ENCODE results near the gene SVOP. TPM values are rescaled to one million over a fixed set of nuclear protein-coding genes. Genes with fewer than 3 reads are reported as not detected.
A peak's percentile ranks its signal among the peaks of the same experiment; 100 is the strongest.

The SVOP gene
- polyA plus RNA-seq, 2 of the 4 experiments (the other 2 are of a cell fraction) = not detected

DNA sequence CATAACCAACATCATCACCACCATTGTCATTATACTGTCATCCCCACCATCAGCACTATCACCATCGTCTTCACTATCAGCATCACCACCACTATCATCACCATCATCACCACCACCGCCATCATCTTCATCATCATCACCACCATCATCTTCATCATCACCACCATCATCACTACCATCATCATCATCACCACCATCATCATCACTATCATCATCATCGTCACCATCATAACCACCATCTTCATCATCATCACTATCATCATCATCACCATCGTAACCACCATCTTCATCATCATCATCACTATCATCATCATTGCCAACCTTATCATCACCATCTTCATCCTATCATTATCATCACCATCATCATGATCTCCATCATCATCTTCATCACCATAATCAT lies 39.0 kb downstream of the SVOP start (continued):
- TF ChIP-seq CHD4 (IDR thresholded peaks at IDR 0.05; ENCODE audit: borderline replicate concordance) (no peak), JUN (IDR thresholded peaks at IDR 0.05) (no peak)

DNA sequence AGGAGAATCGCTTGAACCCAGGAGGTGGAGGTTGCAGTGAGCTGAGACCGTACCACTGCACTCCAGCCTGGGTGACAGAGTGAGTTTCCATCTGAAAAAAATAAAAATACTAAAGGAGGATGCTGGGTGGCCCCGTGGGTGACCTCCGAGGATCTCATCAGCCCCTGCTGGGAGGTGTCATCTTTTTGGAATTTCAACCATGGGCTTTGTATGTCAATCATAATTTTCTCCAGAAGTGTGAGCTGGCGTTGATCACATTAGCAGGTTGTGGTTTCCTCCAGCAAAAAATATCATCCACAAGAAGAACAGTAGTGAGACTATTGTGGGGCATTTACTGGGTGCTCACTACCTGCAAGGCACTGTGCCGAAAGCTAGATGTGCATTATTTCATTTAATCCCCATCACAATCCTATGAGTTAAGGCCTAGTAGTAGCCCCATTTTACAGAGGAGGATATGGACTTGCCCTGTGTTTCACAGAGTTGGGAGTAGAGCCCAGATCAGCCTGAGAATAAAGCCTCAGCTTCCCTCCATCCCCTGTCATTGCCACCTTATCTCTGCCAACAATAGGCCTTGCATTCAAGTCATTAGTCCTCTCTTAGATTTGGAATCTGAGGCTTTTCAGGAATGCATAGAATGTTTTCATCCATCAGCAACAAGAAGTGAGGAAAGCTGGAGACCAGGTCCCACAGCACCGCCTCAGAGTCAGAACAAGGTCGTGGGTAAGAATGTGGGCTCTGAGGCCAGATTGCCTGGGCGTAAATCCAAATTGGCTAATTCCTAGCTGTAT lies 39.8 kb downstream of the SVOP start:
- ChIA-PET CTCF (interaction anchor here (0.5 to 1.3 kb wide), 4 partner anchors 9 to 28 kb away, joined by 3 read pairs; no protein-coding TSS in a partner anchor), POLR2A (no interaction called here)
- Histone ChIP-seq H3K4me2 (no peak overlapping the region), H3K9me3 (no peaks in the 10 kb centered on the region), H3K27ac (no peak overlapping the region), H3K4me3 (no peak overlapping the region), H3K4me1 (no peaks in the 10 kb centered on the region)
- TF ChIP-seq SREBF2 (IDR thresholded peaks at IDR 0.05) = no peak
- TF ChIP-seq CBX2 (IDR thresholded peaks at IDR 0.05; ENCODE audit: borderline replicate concordance, low read depth) = no peak
- TF ChIP-seq ZSCAN20 (CRISPR knock-in tag; IDR thresholded peaks at IDR 0.05) = no peak
- no peak for TF ChIP-seq MAZ (IDR thresholded peaks at IDR 0.05; ENCODE audit: borderline replicate concordance, low read depth, low read length)
- no peak for TF ChIP-seq BHLHE40 (IDR thresholded peaks at IDR 0.05; ENCODE audit: low read depth, low read length)
- no peak for TF ChIP-seq EHMT2 (IDR thresholded peaks at IDR 0.05; ENCODE audit: low read depth)
- TF ChIP-seq NR3C1 (IDR thresholded peaks at IDR 0.05) = no peak
- TF ChIP-seq, protein P1, sequence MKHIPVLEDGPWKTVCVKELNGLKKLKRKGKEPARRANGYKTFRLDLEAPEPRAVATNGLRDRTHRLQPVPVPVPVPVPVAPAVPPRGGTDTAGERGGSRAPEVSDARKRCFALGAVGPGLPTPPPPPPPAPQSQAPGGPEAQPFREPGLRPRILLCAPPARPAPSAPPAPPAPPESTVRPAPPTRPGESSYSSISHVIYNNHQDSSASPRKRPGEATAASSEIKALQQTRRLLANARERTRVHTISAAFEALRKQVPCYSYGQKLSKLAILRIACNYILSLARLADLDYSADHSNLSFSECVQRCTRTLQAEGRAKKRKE (CRISPR knock-in tag; IDR thresholded peaks at IDR 0.05; ENCODE audit: low read depth) = no peak
- FAIRE-seq (no peak), DNase-seq (ENCODE audit: low read depth in 1 of 2, low spot score in 1 of 2) (no peak), ATAC-seq (0 out of 6 replicates have a peak, but pooled peaks of 1 of the 2 experiments have one; percentile 9)
- 23% methylated on average over 9 of the region's 9 CpGs for WGBS (ENCODE audit: missing lambda C conversion rate)

DNA sequence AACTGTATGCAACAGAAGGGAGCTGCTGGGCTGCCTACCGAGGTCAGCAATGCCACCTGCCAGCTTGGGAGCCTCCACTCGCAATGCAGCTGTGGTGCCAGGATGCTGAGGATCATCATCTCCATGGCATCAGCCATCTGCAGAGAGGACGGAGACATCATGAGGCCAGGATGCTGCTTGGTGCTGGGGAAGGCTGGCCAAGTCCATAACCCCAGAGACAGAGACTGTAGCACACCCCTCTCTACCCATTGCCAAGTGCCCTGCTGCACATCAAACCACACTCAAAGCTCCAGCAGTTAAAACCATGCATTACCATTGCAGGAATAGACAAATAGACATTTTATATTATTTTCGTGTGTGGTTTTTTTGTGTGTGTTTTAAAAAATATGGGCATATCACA lies 43.5 kb downstream of the SVOP start:
- WGBS (ENCODE audit: missing lambda C conversion rate) = under 1% methylated on average over 4 of the region's 4 CpGs
- no peaks in the 10 kb centered on the region for H3K9me3 ChIP-seq
- FAIRE-seq = no peak
- DNase-seq (ENCODE audit: low read depth in 1 of 2, low spot score in 1 of 2) = no peak
- H3K4me3 ChIP-seq = no peak overlapping the region
- H3K27ac ChIP-seq = no peak overlapping the region
- CTCF ChIA-PET = interaction anchor here (0.6 to 1.4 kb wide), 2 partner anchors 408 to 720 kb away, joined by 3 to 4 read pairs; no protein-coding TSS in a partner anchor
- H3K4me2 ChIP-seq = no peak overlapping the region
- POLR2A ChIA-PET = no interaction called here
- H3K4me1 ChIP-seq = no peaks in the 10 kb centered on the region
- TF ChIP-seq, protein P2, sequence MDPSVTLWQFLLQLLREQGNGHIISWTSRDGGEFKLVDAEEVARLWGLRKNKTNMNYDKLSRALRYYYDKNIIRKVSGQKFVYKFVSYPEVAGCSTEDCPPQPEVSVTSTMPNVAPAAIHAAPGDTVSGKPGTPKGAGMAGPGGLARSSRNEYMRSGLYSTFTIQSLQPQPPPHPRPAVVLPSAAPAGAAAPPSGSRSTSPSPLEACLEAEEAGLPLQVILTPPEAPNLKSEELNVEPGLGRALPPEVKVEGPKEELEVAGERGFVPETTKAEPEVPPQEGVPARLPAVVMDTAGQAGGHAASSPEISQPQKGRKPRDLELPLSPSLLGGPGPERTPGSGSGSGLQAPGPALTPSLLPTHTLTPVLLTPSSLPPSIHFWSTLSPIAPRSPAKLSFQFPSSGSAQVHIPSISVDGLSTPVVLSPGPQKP (IDR thresholded peaks at IDR 0.05; ENCODE audit: low read depth, low read length) = no peak
- TF ChIP-seq MAX (IDR thresholded peaks at IDR 0.05) (no peak), POLR2A (IDR thresholded peaks at IDR 0.05; ENCODE audit: low read length) (no peak), RFX5 (IDR thresholded peaks at IDR 0.05) (no peak), SMC3 (IDR thresholded peaks at IDR 0.05) (no peak), GATA3 (IDR thresholded peaks at IDR 0.05; ENCODE audit: borderline replicate concordance) (no peak)
- no peak; a peak in 1 of 6 replicates for ATAC-seq

- Histone ChIP-seq H3K4me2 (no peak overlapping the region), H3K9me3 (no peaks in the 10 kb centered on the region), H3K27ac (no peak overlapping the region), H3K4me3 (no peak overlapping the region), H3K4me1 (no peaks in the 10 kb centered on the region)
- DNase-seq (ENCODE audit: low read depth in 1 of 2, low spot score in 1 of 2) = no peak
- ATAC-seq = no peak
- CTCF ChIA-PET = interaction anchor here (0.6 to 2.0 kb wide), 3 partner anchors 24 to 112 kb away, joined by 3 to 8 read pairs (median 4); no protein-coding TSS in a partner anchor
- POLR2A ChIA-PET = no interaction called here
- 67% methylated on average over 2 of the region's 2 CpGs for WGBS (ENCODE audit: missing lambda C conversion rate)
- no peak for FAIRE-seq
- TF ChIP-seq TP53 (CRISPR knock-in tag; IDR thresholded peaks at IDR 0.05) (no peak), EP300 (IDR thresholded peaks at IDR 0.05) (no peak), NR3C1 (IDR thresholded peaks at IDR 0.05) (no peak), HOXB13 (CRISPR knock-in tag; IDR thresholded peaks at IDR 0.05; ENCODE audit: low read depth) (no peak), CEBPB (IDR thresholded peaks at IDR 0.05) (no peak), SREBF2 (IDR thresholded peaks at IDR 0.05) (no peak), RAD21 (conservative IDR thresholded peaks at IDR 0.05 in 1 of 2, IDR thresholded peaks at IDR 0.05 in 1 of 2) (no peak), MAZ (IDR thresholded peaks at IDR 0.05; ENCODE audit: borderline replicate concordance, low read depth, low read length) (no peak), KDM5A (IDR thresholded peaks at IDR 0.05) (no peak), FOSL2 (IDR thresholded peaks at IDR 0.05) (no peak), FOSL2 (CRISPR knock-in tag; IDR thresholded peaks at IDR 0.05) (no peak), RNF2 (IDR thresholded peaks at IDR 0.05; ENCODE audit: borderline replicate concordance, low read depth) (no peak), HEYL (CRISPR knock-in tag; IDR thresholded peaks at IDR 0.05) (no peak)
- TF ChIP-seq, protein P1 (CRISPR knock-in tag; IDR thresholded peaks at IDR 0.05; ENCODE audit: low read depth) = no peak
- TF ChIP-seq, protein P2 (IDR thresholded peaks at IDR 0.05; ENCODE audit: low read depth, low read length) = no peak
Observed at GRCh38 chr12:108975024-108975593, 45.8 kb downstream of the SVOP start.
